HL-60 (cell line): ENCODE results near the gene DUSP5.
"Not testable (repeated sequence)": the region's sequence is repeated elsewhere in the genome, so short reads cannot be mapped to it uniquely, and the experiment has no call there.

ENCODE experiments used
- TF ChIP-seq, protein P1 (sequence below): IDR thresholded peaks from one replicate; pipeline ENCODE4 v1.5.1; 2011; ENCODE audit warnings: low read length, control low read depth, inconsistent platforms; ENCODE audit not compliant: insufficient read depth
- TF ChIP-seq, protein P2 (sequence below): IDR thresholded peaks from 2 replicates; pipeline ENCODE4 v1.6.1; 2012; ENCODE audit warnings: low read depth; ENCODE audit not compliant: insufficient replicate concordance

DNA sequence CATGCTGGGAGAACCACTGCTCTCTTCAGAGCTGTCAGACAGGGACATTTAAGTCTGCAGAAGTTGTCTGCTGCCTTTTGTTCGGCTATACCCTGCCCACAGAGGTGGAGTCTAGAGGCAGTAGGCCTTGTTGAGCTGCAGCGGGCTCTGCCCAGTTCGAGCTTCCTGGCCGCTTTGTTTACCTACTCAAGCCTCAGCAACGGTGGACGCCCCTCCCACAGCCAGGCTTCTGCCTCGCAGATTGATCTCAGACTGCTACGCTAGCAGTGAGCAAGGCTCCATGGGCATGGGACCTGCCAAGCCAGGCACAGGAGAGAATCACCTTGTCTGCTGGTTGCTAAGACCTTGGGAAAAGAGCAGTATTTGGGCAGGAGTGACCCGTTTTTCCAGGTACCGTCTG, 27.2 kb upstream of the DUSP5 start:
- TF ChIP-seq, protein P1, sequence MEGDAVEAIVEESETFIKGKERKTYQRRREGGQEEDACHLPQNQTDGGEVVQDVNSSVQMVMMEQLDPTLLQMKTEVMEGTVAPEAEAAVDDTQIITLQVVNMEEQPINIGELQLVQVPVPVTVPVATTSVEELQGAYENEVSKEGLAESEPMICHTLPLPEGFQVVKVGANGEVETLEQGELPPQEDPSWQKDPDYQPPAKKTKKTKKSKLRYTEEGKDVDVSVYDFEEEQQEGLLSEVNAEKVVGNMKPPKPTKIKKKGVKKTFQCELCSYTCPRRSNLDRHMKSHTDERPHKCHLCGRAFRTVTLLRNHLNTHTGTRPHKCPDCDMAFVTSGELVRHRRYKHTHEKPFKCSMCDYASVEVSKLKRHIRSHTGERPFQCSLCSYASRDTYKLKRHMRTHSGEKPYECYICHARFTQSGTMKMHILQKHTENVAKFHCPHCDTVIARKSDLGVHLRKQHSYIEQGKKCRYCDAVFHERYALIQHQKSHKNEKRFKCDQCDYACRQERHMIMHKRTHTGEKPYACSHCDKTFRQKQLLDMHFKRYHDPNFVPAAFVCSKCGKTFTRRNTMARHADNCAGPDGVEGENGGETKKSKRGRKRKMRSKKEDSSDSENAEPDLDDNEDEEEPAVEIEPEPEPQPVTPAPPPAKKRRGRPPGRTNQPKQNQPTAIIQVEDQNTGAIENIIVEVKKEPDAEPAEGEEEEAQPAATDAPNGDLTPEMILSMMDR = not testable (repeated sequence)
- TF ChIP-seq, protein P2, sequence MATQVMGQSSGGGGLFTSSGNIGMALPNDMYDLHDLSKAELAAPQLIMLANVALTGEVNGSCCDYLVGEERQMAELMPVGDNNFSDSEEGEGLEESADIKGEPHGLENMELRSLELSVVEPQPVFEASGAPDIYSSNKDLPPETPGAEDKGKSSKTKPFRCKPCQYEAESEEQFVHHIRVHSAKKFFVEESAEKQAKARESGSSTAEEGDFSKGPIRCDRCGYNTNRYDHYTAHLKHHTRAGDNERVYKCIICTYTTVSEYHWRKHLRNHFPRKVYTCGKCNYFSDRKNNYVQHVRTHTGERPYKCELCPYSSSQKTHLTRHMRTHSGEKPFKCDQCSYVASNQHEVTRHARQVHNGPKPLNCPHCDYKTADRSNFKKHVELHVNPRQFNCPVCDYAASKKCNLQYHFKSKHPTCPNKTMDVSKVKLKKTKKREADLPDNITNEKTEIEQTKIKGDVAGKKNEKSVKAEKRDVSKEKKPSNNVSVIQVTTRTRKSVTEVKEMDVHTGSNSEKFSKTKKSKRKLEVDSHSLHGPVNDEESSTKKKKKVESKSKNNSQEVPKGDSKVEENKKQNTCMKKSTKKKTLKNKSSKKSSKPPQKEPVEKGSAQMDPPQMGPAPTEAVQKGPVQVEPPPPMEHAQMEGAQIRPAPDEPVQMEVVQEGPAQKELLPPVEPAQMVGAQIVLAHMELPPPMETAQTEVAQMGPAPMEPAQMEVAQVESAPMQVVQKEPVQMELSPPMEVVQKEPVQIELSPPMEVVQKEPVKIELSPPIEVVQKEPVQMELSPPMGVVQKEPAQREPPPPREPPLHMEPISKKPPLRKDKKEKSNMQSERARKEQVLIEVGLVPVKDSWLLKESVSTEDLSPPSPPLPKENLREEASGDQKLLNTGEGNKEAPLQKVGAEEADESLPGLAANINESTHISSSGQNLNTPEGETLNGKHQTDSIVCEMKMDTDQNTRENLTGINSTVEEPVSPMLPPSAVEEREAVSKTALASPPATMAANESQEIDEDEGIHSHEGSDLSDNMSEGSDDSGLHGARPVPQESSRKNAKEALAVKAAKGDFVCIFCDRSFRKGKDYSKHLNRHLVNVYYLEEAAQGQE = not testable (repeated sequence)
